Epithelial cell of esophagus (primary cell): Measurements from ENCODE around the gene PLEKHO1.

Experiments used
- DNase-seq: peaks from one replicate; pipeline ENCODE4 v3.0.0; 2010; ENCODE audit warnings: low read depth
- H3K4me3 ChIP-seq: 2 replicates; pipeline ENCODE4 v1.5.1; 2011; ENCODE audit warnings: mild to moderate bottlenecking, low read length, control low read depth
- TF ChIP-seq, protein P1 (sequence below): IDR thresholded peaks from 2 replicates; pipeline ENCODE4 v1.5.1; 2011; ENCODE audit warnings: low read depth, mild to moderate bottlenecking, low read length, control low read depth, inconsistent platforms; ENCODE audit not compliant: insufficient read depth; ENCODE audit errors: missing control alignments

PLEKHO1 gene

DNA sequence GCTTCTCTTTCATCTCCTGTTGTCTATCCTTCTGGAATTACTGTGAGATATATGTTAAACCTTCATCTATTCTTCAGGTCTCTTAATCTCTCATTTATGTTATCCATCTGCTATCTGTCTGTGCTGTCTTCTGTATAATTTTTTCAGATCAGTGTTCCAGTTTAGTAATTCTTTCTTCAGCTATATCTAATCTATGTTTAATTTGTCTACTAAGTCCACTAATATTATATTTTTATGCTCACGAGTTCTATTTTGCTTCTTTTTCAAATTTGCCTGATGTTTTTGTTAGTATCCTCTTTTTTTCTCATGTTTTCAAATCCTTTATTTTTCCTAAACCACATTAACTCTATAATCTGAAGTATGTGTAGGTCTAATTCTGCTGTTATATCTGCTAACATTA, 34.6 kb upstream of the PLEKHO1 start:
- H3K4me3 ChIP-seq, result no peak overlapping the region
- DNase-seq, result no peak
- TF ChIP-seq, protein P1, sequence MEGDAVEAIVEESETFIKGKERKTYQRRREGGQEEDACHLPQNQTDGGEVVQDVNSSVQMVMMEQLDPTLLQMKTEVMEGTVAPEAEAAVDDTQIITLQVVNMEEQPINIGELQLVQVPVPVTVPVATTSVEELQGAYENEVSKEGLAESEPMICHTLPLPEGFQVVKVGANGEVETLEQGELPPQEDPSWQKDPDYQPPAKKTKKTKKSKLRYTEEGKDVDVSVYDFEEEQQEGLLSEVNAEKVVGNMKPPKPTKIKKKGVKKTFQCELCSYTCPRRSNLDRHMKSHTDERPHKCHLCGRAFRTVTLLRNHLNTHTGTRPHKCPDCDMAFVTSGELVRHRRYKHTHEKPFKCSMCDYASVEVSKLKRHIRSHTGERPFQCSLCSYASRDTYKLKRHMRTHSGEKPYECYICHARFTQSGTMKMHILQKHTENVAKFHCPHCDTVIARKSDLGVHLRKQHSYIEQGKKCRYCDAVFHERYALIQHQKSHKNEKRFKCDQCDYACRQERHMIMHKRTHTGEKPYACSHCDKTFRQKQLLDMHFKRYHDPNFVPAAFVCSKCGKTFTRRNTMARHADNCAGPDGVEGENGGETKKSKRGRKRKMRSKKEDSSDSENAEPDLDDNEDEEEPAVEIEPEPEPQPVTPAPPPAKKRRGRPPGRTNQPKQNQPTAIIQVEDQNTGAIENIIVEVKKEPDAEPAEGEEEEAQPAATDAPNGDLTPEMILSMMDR, result no peak

DNA sequence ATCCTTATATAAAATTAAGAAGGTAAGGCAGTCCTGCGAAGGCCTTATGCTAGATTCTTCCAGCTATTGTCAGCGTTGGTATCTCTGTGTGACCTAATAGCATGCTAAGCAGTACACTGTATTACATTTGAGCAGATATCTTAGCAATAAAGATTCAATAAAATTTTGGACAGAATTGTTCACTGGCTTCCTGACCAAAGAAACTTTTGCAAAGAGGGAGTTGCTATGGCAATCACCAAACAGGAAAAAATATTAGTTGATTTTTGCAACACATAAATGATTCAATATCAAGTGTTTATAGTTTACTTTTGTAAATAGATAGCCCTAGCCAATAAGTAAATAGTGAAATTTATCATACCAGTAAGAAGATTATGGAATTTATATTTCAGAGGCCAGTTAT, 31.0 kb upstream of the PLEKHO1 start:
- TF ChIP-seq, protein P1, result no peak
- H3K4me3 ChIP-seq, result no peak overlapping the region
- no peak for DNase-seq

DNA sequence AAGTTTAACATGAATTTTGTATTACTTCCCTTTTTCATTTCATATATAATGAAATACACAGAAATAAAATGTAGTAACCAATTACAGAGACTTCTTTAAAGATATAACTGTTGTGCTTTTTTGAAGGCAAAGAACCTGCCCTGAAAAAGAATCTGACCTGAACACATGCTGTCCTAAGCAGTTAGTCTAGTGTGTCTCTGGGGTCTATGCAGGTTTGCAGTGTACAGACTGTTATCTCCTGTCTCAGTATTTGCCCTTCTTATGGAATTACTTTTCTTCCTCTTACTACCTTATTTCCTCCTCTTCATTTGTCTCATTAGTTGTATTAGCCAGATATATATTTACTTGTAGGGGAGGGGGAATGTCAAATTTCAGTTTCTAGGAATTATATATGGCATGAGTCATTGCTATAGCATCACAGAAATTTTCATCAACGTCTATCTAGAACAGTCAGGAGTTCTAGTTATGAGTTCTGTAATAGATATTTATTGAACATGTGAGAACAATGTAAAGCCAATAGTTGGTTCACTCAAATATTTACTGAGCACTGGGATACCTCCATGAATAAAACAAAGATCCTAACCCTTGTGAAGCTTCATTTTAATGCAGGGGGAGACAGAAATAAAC, 28.4 kb upstream of the PLEKHO1 start:
- TF ChIP-seq, protein P1, result no peak
- DNase-seq, result peak; percentile 3
- no peak overlapping the region for H3K4me3 ChIP-seq

DNA sequence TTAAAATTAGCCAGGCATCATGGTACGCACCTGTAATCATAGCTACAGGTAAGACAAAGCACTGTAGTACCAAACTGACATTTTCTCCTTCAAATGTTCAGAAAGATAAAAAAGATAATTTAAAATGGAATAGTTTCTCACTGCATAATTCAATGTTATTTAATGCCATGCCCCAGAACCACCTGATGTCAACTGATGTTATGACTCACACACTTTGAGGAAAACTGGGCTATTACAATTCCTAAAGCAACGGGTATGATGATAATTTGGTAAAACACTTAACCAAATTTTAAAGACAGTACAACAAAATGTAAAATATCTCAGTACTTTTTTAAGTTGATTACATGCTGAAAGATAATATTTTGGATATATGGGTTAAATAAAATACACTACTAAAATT, 22.9 kb upstream of the PLEKHO1 start:
- no peak for DNase-seq
- H3K4me3 ChIP-seq, result no peak overlapping the region
- TF ChIP-seq, protein P1, result no peak

DNA sequence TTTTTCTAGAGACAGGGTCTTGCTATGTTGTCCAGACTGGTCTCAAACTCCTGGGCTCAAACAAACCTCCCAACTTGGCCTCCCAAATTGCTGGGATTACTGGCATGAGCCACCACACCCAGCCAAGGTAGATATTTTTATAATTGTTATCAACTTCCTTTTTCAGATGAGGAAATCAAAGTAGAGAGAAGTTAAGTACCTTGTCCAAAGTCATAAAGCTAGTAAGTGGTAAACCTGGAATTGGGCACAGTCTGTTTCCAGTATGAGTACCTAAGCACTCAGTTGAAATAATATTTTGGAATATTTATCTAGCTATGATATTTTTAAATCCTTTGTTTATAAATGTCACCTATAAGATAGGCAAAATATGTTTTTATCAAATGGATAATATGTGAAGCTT, 22.3 kb upstream of the PLEKHO1 start:
- TF ChIP-seq, protein P1, result no peak
- no peak for DNase-seq
- no peak overlapping the region for H3K4me3 ChIP-seq

DNA sequence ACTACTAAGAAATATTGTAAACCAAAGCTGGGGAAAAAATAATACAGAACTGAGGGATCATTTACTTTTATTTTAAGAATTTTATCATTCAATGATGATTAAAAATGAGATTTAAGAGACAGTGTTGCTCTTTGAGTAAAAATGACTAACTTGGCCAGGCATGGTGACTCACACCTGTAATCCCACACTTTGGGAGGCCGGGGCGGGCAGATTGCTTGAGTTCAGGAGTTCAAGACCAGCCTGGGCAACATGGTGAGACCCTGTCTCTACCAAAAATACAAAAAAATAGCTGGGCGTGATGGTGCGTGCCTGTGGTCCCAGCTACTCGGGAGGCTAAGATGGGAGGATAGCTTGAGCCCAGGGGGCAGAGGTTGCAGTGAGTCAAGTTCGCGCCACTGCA, 21.8 kb upstream of the PLEKHO1 start:
- H3K4me3 ChIP-seq, result no peak overlapping the region
- TF ChIP-seq, protein P1, result no peak
- DNase-seq, result peak; percentile 30

DNA sequence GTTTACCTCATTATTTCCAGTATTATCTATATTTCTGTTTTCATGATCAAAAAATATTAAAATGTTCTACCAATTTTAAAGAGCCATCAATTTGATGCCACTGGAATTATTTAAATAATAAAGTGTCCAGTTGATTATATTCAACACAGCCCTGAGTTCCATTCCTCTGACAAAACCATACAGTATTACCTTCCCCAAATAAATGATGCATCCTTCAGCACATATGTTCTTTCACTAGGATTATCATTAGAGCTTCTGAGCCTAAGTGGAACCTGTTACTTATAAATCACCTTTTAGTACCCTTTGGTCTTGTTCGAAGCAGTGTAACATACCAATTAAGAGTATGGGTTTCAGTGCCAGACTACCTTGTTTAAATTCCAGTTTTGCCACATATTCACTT, 17.3 kb upstream of the PLEKHO1 start:
- TF ChIP-seq, protein P1, result no peak
- DNase-seq, result no peak
- H3K4me3 ChIP-seq, result no peak overlapping the region
